ENCODE results near the gene FCER1G.

Gene FCER1G

GRCh38 chr1:161225534-161226319 is 10.6 kb downstream of the FCER1G start, which contains the start of gene TOMM40L:
TSS of gene TOMM40L (plus strand) at chr1:161226060. CDS start at chr1:161226490, 430 bp downstream.
- Histone ChIP-seq H3K27me3 (ENCODE audit: insufficient read depth, poor library complexity, severe bottlenecking) (no peaks in the 10 kb centered on the region), H3K27ac (replicated peaks) (peak within 1 kb of the TSS; percentile 73), H3K4me3 (replicated peaks; ENCODE audit: insufficient read depth, low read length) (peak within 1 kb of the TSS; percentile 86)
- TF ChIP-seq REST (IDR thresholded peaks at IDR 0.05; ENCODE audit: insufficient replicate concordance, low read depth) (peak; percentile 48), SPI1 (IDR thresholded peaks at IDR 0.05; ENCODE audit: borderline replicate concordance, low read depth) (peak; percentile 30; the same call in 1 of the 2 replicates), GABPA (IDR thresholded peaks at IDR 0.05; ENCODE audit: low read depth) (no peak), POLR2AphosphoS5 (IDR thresholded peaks at IDR 0.05; ENCODE audit: low read depth) (peak; percentile 72), CTCF (IDR thresholded peaks at IDR 0.05; ENCODE audit: insufficient read depth, low read length) (peak; percentile 69)
- peak; percentile 98 to 99 for DNase-seq (ENCODE audit: low read depth in 1 of 2, low spot score in 1 of 2)

- TF ChIP-seq REST (IDR thresholded peaks at IDR 0.05; ENCODE audit: insufficient replicate concordance, low read depth) (no peak), SPI1 (IDR thresholded peaks at IDR 0.05; ENCODE audit: borderline replicate concordance, low read depth) (no peak), POLR2AphosphoS5 (IDR thresholded peaks at IDR 0.05; ENCODE audit: low read depth) (no peak), CTCF (IDR thresholded peaks at IDR 0.05; ENCODE audit: insufficient read depth, low read length) (no peak), GABPA (IDR thresholded peaks at IDR 0.05; ENCODE audit: low read depth) (no peak)
- H3K27ac ChIP-seq (replicated peaks): peak overlapping the region; percentile 73
- peak overlapping the region; percentile 86 for H3K4me3 ChIP-seq (replicated peaks; ENCODE audit: insufficient read depth, low read length)
- no peak for DNase-seq (ENCODE audit: low read depth in 1 of 2, low spot score in 1 of 2)
- H3K27me3 ChIP-seq (ENCODE audit: insufficient read depth, poor library complexity, severe bottlenecking): no peaks in the 10 kb centered on the region
These were observed 11.2 kb downstream of the FCER1G start for GRCh38 chr1:161226320-161226711.

- no peak for DNase-seq (ENCODE audit: low read depth in 1 of 2, low spot score in 1 of 2)
- H3K4me3 ChIP-seq (replicated peaks; ENCODE audit: insufficient read depth, low read length): peak overlapping the region; percentile 86
- TF ChIP-seq CTCF (IDR thresholded peaks at IDR 0.05; ENCODE audit: insufficient read depth, low read length): no peak
- TF ChIP-seq GABPA (IDR thresholded peaks at IDR 0.05; ENCODE audit: low read depth): no peak
- TF ChIP-seq REST (IDR thresholded peaks at IDR 0.05; ENCODE audit: insufficient replicate concordance, low read depth): no peak
- TF ChIP-seq SPI1 (IDR thresholded peaks at IDR 0.05; ENCODE audit: borderline replicate concordance, low read depth): no peak
- no peak for TF ChIP-seq POLR2AphosphoS5 (IDR thresholded peaks at IDR 0.05; ENCODE audit: low read depth)
- no peaks in the 10 kb centered on the region for H3K27me3 ChIP-seq (ENCODE audit: insufficient read depth, poor library complexity, severe bottlenecking)
- peak overlapping the region; percentile 73 for H3K27ac ChIP-seq (replicated peaks)
These were observed 11.7 kb downstream of the FCER1G start for GRCh38 chr1:161226759-161227158.
